Activated CD8-positive, alpha-beta memory T cell treated with anti-CD3 and anti-CD28 coated beads for 36 hours (primary cell): ENCODE results near the gene VASN. TPM values are rescaled to one million over a fixed set of nuclear protein-coding genes. Genes with fewer than 3 reads are reported as not detected.

Experiments
- CTCF ChIA-PET: fragments of 350-600 bp; sonication (Branson Sonifier 250); formaldehyde crosslinking; loops from one replicate; lab custom pipeline; 2021; ENCODE audit warnings: antibody characterized with exemption; lab: Charles Lee
- POLR2A ChIA-PET: fragments of 350-600 bp; sonication (Branson Sonifier 250); formaldehyde crosslinking; loops from one replicate; lab custom pipeline; 2021; ENCODE audit warnings: antibody characterized with exemption; lab: Charles Lee
- total RNA-seq, 2 experiments: library from RNA; stranded (reverse); gene quantifications; one replicate each; pipeline ENCODE4 v1.2.3, GENCODE V29; 2021

The VASN gene
- total RNA-seq, 2 experiments from 2014 or later: 0.13 TPM

GRCh38 chr16:4376893-4377572, 5.4 kb downstream of the VASN start:
- CTCF ChIA-PET: interaction anchor here (2.4 kb wide), 1 partner anchor 26 kb away, joined by 7 read pairs; no protein-coding TSS in a partner anchor
- POLR2A ChIA-PET: no interaction called here

GRCh38 chr16:4377573-4378154, 6.0 kb downstream of the VASN start:
- ChIA-PET CTCF (interaction anchor here (2.4 kb wide), 1 partner anchor 25 kb away, joined by 7 read pairs; no protein-coding TSS in a partner anchor), POLR2A (no interaction called here)

- ChIA-PET POLR2A (no interaction called here), CTCF (interaction anchor here (2.4 kb wide), 1 partner anchor 25 kb away, joined by 7 read pairs; no protein-coding TSS in a partner anchor)
Measured at GRCh38 chr16:4378161-4378666, 6.6 kb downstream of the VASN start.

GRCh38 chr16:4378999-4379690, 7.5 kb downstream of the VASN start:
- CTCF ChIA-PET: interaction anchor here (0.7 to 2.4 kb wide), 2 partner anchors 24 to 28 kb away, joined by 3 to 7 read pairs; partner anchors contain the start of gene PAM16
- POLR2A ChIA-PET: no interaction called here

- CTCF ChIA-PET: interaction anchor here (0.7 kb wide), 2 partner anchors 29 to 72 kb away, joined by 3 read pairs; partner anchors contain the start of gene PAM16
- POLR2A ChIA-PET: no interaction called here
Measured at GRCh38 chr16:4380119-4381063, 8.7 kb downstream of the VASN start.

- CTCF ChIA-PET: interaction anchor here (1.3 kb wide), 1 partner anchor 23 kb away, joined by 3 read pairs; no protein-coding TSS in a partner anchor
- POLR2A ChIA-PET: no interaction called here
Measured at GRCh38 chr16:4381072-4381934, 9.7 kb downstream of the VASN start.

GRCh38 chr16:4381935-4382794, 10.5 kb downstream of the VASN start:
- ChIA-PET CTCF (interaction anchor here (1.3 kb wide), 1 partner anchor 23 kb away, joined by 3 read pairs; no protein-coding TSS in a partner anchor), POLR2A (no interaction called here)

GRCh38 chr16:4382795-4383357, 11.2 kb downstream of the VASN start:
- CTCF ChIA-PET: interaction anchor here (1.3 kb wide), 1 partner anchor 22 kb away, joined by 3 read pairs; no protein-coding TSS in a partner anchor
- POLR2A ChIA-PET: no interaction called here

- ChIA-PET CTCF (no interaction called here), POLR2A (no interaction called here)
Measured at GRCh38 chr16:4383591-4384444, 12.2 kb downstream of the VASN start.

GRCh38 chr16:4384509-4384942, 12.9 kb downstream of the VASN start:
- POLR2A ChIA-PET: no interaction called here
- CTCF ChIA-PET: no interaction called here

- ChIA-PET POLR2A (no interaction called here), CTCF (no interaction called here)
Measured at GRCh38 chr16:4385066-4385788, 13.6 kb downstream of the VASN start.

GRCh38 chr16:4385789-4386450, 14.3 kb downstream of the VASN start:
- CTCF ChIA-PET: no interaction called here
- POLR2A ChIA-PET: interaction anchor here (1.0 kb wide), 1 partner anchor 13 kb away, joined by 4 read pairs; no protein-coding TSS in a partner anchor

- CTCF ChIA-PET: no interaction called here
- POLR2A ChIA-PET: interaction anchor here (1.0 kb wide), 1 partner anchor 14 kb away, joined by 4 read pairs; no protein-coding TSS in a partner anchor
Measured at GRCh38 chr16:4386451-4386805, 14.8 kb downstream of the VASN start.

- ChIA-PET POLR2A (no interaction called here), CTCF (no interaction called here)
Measured at GRCh38 chr16:4386951-4387565, 15.4 kb downstream of the VASN start.
